ENCODE results near the gene ADAT2.

- TF ChIP-seq ZFP90 (CRISPR knock-in tag; IDR thresholded peaks at IDR 0.05; ENCODE audit: borderline replicate concordance) (no peak), FOXP1 (IDR thresholded peaks at IDR 0.05) (no peak), FOXP1 (CRISPR knock-in tag; IDR thresholded peaks at IDR 0.05) (no peak), REST (IDR thresholded peaks at IDR 0.05; ENCODE audit: borderline replicate concordance in 1 of 2, low read depth in 1 of 2, low read length in 2 of 2) (no peak), ZNF30 (CRISPR knock-in tag; IDR thresholded peaks at IDR 0.05) (no peak), BRF2 (CRISPR knock-in tag; IDR thresholded peaks at IDR 0.05) (no peak), IRF1 (CRISPR knock-in tag; IDR thresholded peaks at IDR 0.05; ENCODE audit: low read depth) (no peak), CTCF (CRISPR knock-in tag; IDR thresholded peaks at IDR 0.05) (no peak), FOXJ3 (CRISPR knock-in tag; IDR thresholded peaks at IDR 0.05; ENCODE audit: borderline replicate concordance) (no peak)
Observed at GRCh38 chr6:143490775-143491174, 40.3 kb upstream of the ADAT2 start.
